T-helper 17 cell (primary cell): ENCODE data around the gene BCAP31. TPM values are rescaled to one million over a fixed set of nuclear protein-coding genes. Genes with fewer than 3 reads are reported as not detected.
"Not testable (repeated sequence)": the region's sequence is repeated elsewhere in the genome, so short reads cannot be mapped to it uniquely, and the experiment has no call there.

Experiments used
- ATAC-seq: fragments of 150-1000 bp; cut with Tn5 transposase; 2 replicates; pipeline ENCODE4 v1.10.0; 2021; ENCODE audit warnings: mild to moderate bottlenecking, moderate library complexity
- DNase-seq, 3 donors: peaks; one replicate each; pipeline versions ENCODE4 v3.0.0 to v3.0.0-alpha.2; 2020 to 2021
- H3K9me3 ChIP-seq: one replicate; pipeline ENCODE4 v1.7.0; 2013; ENCODE audit warnings: low read length, mild to moderate bottlenecking; ENCODE audit not compliant: control insufficient read depth, poor library complexity, severe bottlenecking
- H3K27ac Mint-ChIP-seq: one replicate; pipeline ENCODE4 v1.8.0; 2022; ENCODE audit warnings: mild to moderate bottlenecking, moderate library complexity, mixed read lengths
- H3K27me3 Mint-ChIP-seq: one replicate; pipeline ENCODE4 v1.8.0; 2022; ENCODE audit warnings: mixed read lengths
- H3K36me3 Mint-ChIP-seq: one replicate; pipeline ENCODE4 v1.8.0; 2022; ENCODE audit warnings: low read depth, mixed read lengths
- H3K4me1 Mint-ChIP-seq: one replicate; pipeline ENCODE4 v1.8.0; 2022; ENCODE audit warnings: mild to moderate bottlenecking, mixed read lengths
- H3K4me3 Mint-ChIP-seq: one replicate; pipeline ENCODE4 v1.8.0; 2022; ENCODE audit warnings: mild to moderate bottlenecking, moderate library complexity, mixed read lengths
- total RNA-seq, 4 donors: library from RNA in 2 of 4; stranded (reverse) in 2 of 4; gene quantifications; one replicate each; pipeline ENCODE4 v1.2.3 and lab custom pipeline; 2022 to 2026

Gene BCAP31
- total RNA-seq, 2 donors from 2014 or later: 101 TPM

- H3K27me3 Mint-ChIP-seq: no peaks in the 10 kb centered on the region
- no peaks in the 10 kb centered on the region for H3K36me3 Mint-ChIP-seq
- H3K4me3 Mint-ChIP-seq: peak overlapping the region; percentile 41
- no peak overlapping the region for H3K27ac Mint-ChIP-seq
- DNase-seq: no peak
- ATAC-seq: no peak
- H3K9me3 ChIP-seq: no peaks in the 10 kb centered on the region
- H3K4me1 Mint-ChIP-seq: peaks cover 6% of the 10 kb centered on the region
Observed at GRCh38 chrX:153766098-153766817, 42.1 kb upstream of the BCAP31 start.

- H3K4me3 Mint-ChIP-seq: no peak overlapping the region
- H3K27ac Mint-ChIP-seq: no peak overlapping the region
- H3K27me3 Mint-ChIP-seq: no peaks in the 10 kb centered on the region
- no peaks in the 10 kb centered on the region for H3K9me3 ChIP-seq
- no peak for ATAC-seq
- no peak for DNase-seq
- no peaks in the 10 kb centered on the region for H3K36me3 Mint-ChIP-seq
- peaks cover 6% of the 10 kb centered on the region for H3K4me1 Mint-ChIP-seq
Observed at GRCh38 chrX:153765138-153766079, 41.2 kb upstream of the BCAP31 start.

GRCh38 chrX:153764786-153765137 lies 40.6 kb upstream of the BCAP31 start:
- no peaks in the 10 kb centered on the region for H3K36me3 Mint-ChIP-seq
- ATAC-seq: no peak
- H3K9me3 ChIP-seq: no peaks in the 10 kb centered on the region
- H3K4me3 Mint-ChIP-seq: no peak overlapping the region
- no peaks in the 10 kb centered on the region for H3K27me3 Mint-ChIP-seq
- DNase-seq: no peak
- H3K27ac Mint-ChIP-seq: no peak overlapping the region
- peaks cover 6% of the 10 kb centered on the region for H3K4me1 Mint-ChIP-seq

- no peak within 1 kb of the TSS for H3K4me3 Mint-ChIP-seq
- ATAC-seq (peak; percentile 94), DNase-seq (peak; percentile 57 to 69 (median 60))
- no peak within 1 kb of the TSS for H3K27ac Mint-ChIP-seq
- peaks cover 6% of the 10 kb centered on the region for H3K4me1 Mint-ChIP-seq
- H3K36me3 Mint-ChIP-seq: no peaks in the 10 kb centered on the region
- no peaks in the 10 kb centered on the region for H3K9me3 ChIP-seq
- H3K27me3 Mint-ChIP-seq: no peaks in the 10 kb centered on the region
Observed at GRCh38 chrX:153763989-153764755, 40.0 kb upstream of the BCAP31 start, which contains the start of gene PLXNB3. Gene PLXNB3 (plus strand): TSS chrX:153764249. CDS start chrX:153765536, 1,287 bp downstream.

- no peak for DNase-seq
- Mint-ChIP-seq H3K4me1 (peaks cover 6% of the 10 kb centered on the region), H3K27ac (no peak overlapping the region), H3K4me3 (no peak overlapping the region), H3K36me3 (no peaks in the 10 kb centered on the region), H3K27me3 (no peaks in the 10 kb centered on the region)
- ATAC-seq: no peak
- H3K9me3 ChIP-seq: no peaks in the 10 kb centered on the region
Observed at GRCh38 chrX:153763298-153763932, 39.2 kb upstream of the BCAP31 start.

GRCh38 chrX:153762626-153763173 lies 38.5 kb upstream of the BCAP31 start:
- ATAC-seq (no peak), DNase-seq (no peak)
- peaks cover 2% of the 10 kb centered on the region for H3K4me1 Mint-ChIP-seq
- no peak overlapping the region for H3K27ac Mint-ChIP-seq
- H3K27me3 Mint-ChIP-seq: no peaks in the 10 kb centered on the region
- no peaks in the 10 kb centered on the region for H3K9me3 ChIP-seq
- no peak overlapping the region for H3K4me3 Mint-ChIP-seq
- no peaks in the 10 kb centered on the region for H3K36me3 Mint-ChIP-seq

- H3K4me3 Mint-ChIP-seq: no peak overlapping the region
- no peaks in the 10 kb centered on the region for H3K36me3 Mint-ChIP-seq
- H3K4me1 Mint-ChIP-seq: peaks cover 2% of the 10 kb centered on the region
- H3K9me3 ChIP-seq: no peaks in the 10 kb centered on the region
- no peak for ATAC-seq
- no peak overlapping the region for H3K27ac Mint-ChIP-seq
- H3K27me3 Mint-ChIP-seq: no peaks in the 10 kb centered on the region
- DNase-seq: no peak
Observed at GRCh38 chrX:153761863-153762262, 37.7 kb upstream of the BCAP31 start.

GRCh38 chrX:153755136-153755535 lies 30.9 kb upstream of the BCAP31 start:
- H3K4me1 Mint-ChIP-seq: peaks cover 2% of the 10 kb centered on the region
- no peak for ATAC-seq
- no peaks in the 10 kb centered on the region for H3K9me3 ChIP-seq
- no peak overlapping the region for H3K4me3 Mint-ChIP-seq
- H3K27me3 Mint-ChIP-seq: no peaks in the 10 kb centered on the region
- DNase-seq: no peak
- no peak overlapping the region for H3K27ac Mint-ChIP-seq
- no peaks in the 10 kb centered on the region for H3K36me3 Mint-ChIP-seq

- no peak overlapping the region for H3K4me3 Mint-ChIP-seq
- no peak for DNase-seq
- H3K27ac Mint-ChIP-seq: no peak overlapping the region
- ATAC-seq: no peak
- H3K36me3 Mint-ChIP-seq: no peaks in the 10 kb centered on the region
- H3K27me3 Mint-ChIP-seq: no peaks in the 10 kb centered on the region
- H3K9me3 ChIP-seq: no peaks in the 10 kb centered on the region
- H3K4me1 Mint-ChIP-seq: no peaks in the 10 kb centered on the region
Observed at GRCh38 chrX:153750127-153750774, 26.1 kb upstream of the BCAP31 start.

- ATAC-seq, H3K4me1 Mint-ChIP-seq, H3K27me3 Mint-ChIP-seq: not testable (repeated sequence)
Observed at GRCh38 chrX:153749017-153749416, 24.8 kb upstream of the BCAP31 start.

GRCh38 chrX:153746991-153747390 lies 22.8 kb upstream of the BCAP31 start:
- not testable (repeated sequence) for H3K27ac Mint-ChIP-seq, ATAC-seq, H3K9me3 ChIP-seq, H3K4me1 Mint-ChIP-seq, H3K4me3 Mint-ChIP-seq, H3K36me3 Mint-ChIP-seq, DNase-seq, H3K27me3 Mint-ChIP-seq

More at GRCh38 chrX:153749017-153749416, 24.8 kb upstream of the BCAP31 start:
- not testable (repeated sequence) for H3K9me3 ChIP-seq, H3K27ac Mint-ChIP-seq, H3K4me3 Mint-ChIP-seq, H3K36me3 Mint-ChIP-seq, DNase-seq

- Mint-ChIP-seq H3K4me3 (no peak overlapping the region), H3K27me3 (no peaks in the 10 kb centered on the region), H3K4me1 (peaks cover 9% of the 10 kb centered on the region), H3K27ac (no peak overlapping the region), H3K36me3 (no peaks in the 10 kb centered on the region)
- H3K9me3 ChIP-seq: no peaks in the 10 kb centered on the region
- DNase-seq: no peak
- ATAC-seq: no peak
Observed at GRCh38 chrX:153746359-153746758, 22.2 kb upstream of the BCAP31 start.
